HL-60 (cell line): Measurements from ENCODE around the gene MT1X.

Experiments used
- GABPA ChIP-seq: IDR thresholded peaks from 2 replicates; pipeline ENCODE4 v1.6.1; 2012; ENCODE audit warnings: low read depth
- POLR2AphosphoS5 ChIP-seq: IDR thresholded peaks from 2 replicates; pipeline ENCODE4 v1.6.1; 2012; ENCODE audit warnings: low read depth
- SPI1 ChIP-seq: IDR thresholded peaks from 2 replicates; pipeline ENCODE4 v1.6.1; 2012; ENCODE audit warnings: low read depth, mild to moderate bottlenecking, borderline replicate concordance
- TF ChIP-seq, protein P1 (sequence below): IDR thresholded peaks from one replicate; pipeline ENCODE4 v1.5.1; 2011; ENCODE audit warnings: low read length, control low read depth, inconsistent platforms; ENCODE audit not compliant: insufficient read depth
- TF ChIP-seq, protein P2 (sequence below): IDR thresholded peaks from 2 replicates; pipeline ENCODE4 v1.6.1; 2012; ENCODE audit warnings: low read depth; ENCODE audit not compliant: insufficient replicate concordance

DNA sequence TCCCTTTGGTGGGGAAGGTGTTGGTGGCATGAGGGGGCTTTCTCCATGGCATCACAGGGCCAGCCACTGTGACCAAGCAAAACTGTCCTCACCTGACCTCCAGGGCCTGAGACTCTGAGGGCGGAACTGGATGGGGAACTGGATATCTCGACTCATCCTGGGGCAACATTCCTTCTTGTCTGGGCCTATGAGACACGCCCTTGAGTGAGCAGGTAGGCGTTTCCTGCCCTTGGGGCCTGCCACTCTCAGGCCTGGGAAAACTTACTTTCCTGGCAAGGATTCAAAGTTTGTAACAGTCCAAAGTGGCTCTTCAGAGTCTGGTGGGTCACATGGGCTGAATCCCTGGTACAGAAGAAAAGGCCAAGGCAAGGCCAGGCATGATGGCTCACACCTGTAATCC lies 9.6 kb downstream of the MT1X start:
- TF ChIP-seq, protein P1, sequence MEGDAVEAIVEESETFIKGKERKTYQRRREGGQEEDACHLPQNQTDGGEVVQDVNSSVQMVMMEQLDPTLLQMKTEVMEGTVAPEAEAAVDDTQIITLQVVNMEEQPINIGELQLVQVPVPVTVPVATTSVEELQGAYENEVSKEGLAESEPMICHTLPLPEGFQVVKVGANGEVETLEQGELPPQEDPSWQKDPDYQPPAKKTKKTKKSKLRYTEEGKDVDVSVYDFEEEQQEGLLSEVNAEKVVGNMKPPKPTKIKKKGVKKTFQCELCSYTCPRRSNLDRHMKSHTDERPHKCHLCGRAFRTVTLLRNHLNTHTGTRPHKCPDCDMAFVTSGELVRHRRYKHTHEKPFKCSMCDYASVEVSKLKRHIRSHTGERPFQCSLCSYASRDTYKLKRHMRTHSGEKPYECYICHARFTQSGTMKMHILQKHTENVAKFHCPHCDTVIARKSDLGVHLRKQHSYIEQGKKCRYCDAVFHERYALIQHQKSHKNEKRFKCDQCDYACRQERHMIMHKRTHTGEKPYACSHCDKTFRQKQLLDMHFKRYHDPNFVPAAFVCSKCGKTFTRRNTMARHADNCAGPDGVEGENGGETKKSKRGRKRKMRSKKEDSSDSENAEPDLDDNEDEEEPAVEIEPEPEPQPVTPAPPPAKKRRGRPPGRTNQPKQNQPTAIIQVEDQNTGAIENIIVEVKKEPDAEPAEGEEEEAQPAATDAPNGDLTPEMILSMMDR = no peak
- no peak for TF ChIP-seq POLR2AphosphoS5
- TF ChIP-seq GABPA = no peak
- TF ChIP-seq SPI1 = no peak
- TF ChIP-seq, protein P2, sequence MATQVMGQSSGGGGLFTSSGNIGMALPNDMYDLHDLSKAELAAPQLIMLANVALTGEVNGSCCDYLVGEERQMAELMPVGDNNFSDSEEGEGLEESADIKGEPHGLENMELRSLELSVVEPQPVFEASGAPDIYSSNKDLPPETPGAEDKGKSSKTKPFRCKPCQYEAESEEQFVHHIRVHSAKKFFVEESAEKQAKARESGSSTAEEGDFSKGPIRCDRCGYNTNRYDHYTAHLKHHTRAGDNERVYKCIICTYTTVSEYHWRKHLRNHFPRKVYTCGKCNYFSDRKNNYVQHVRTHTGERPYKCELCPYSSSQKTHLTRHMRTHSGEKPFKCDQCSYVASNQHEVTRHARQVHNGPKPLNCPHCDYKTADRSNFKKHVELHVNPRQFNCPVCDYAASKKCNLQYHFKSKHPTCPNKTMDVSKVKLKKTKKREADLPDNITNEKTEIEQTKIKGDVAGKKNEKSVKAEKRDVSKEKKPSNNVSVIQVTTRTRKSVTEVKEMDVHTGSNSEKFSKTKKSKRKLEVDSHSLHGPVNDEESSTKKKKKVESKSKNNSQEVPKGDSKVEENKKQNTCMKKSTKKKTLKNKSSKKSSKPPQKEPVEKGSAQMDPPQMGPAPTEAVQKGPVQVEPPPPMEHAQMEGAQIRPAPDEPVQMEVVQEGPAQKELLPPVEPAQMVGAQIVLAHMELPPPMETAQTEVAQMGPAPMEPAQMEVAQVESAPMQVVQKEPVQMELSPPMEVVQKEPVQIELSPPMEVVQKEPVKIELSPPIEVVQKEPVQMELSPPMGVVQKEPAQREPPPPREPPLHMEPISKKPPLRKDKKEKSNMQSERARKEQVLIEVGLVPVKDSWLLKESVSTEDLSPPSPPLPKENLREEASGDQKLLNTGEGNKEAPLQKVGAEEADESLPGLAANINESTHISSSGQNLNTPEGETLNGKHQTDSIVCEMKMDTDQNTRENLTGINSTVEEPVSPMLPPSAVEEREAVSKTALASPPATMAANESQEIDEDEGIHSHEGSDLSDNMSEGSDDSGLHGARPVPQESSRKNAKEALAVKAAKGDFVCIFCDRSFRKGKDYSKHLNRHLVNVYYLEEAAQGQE = no peak
